ENCODE results near the gene CHRNE.
"Not testable (repeated sequence)": the region's sequence is repeated elsewhere in the genome, so short reads cannot be mapped to it uniquely, and the experiment has no call there.

CHRNE gene

GRCh38 chr17:4887581-4887980 is 15.3 kb downstream of the CHRNE start:
- DNase-seq (ENCODE audit: low read depth): no peak

GRCh38 chr17:4886830-4887229 is 16.1 kb downstream of the CHRNE start:
- no peak for DNase-seq (ENCODE audit: low read depth)

GRCh38 chr17:4884489-4884888 is 18.4 kb downstream of the CHRNE start:
- no peak for DNase-seq (ENCODE audit: low read depth)

GRCh38 chr17:4881761-4882555 is 20.9 kb downstream of the CHRNE start:
- DNase-seq (ENCODE audit: low read depth): no peak

GRCh38 chr17:4880857-4881256 is 22.0 kb downstream of the CHRNE start:
- DNase-seq (ENCODE audit: low read depth): no peak

- DNase-seq (ENCODE audit: low read depth): no peak
Measured at GRCh38 chr17:4879601-4880000, 23.3 kb downstream of the CHRNE start.

- no peak for DNase-seq (ENCODE audit: low read depth)
Measured at GRCh38 chr17:4877089-4877488, 25.8 kb downstream of the CHRNE start.

GRCh38 chr17:4872786-4873185 is 30.1 kb downstream of the CHRNE start:
- DNase-seq (ENCODE audit: low read depth): no peak

- DNase-seq (ENCODE audit: low read depth): no peak
Measured at GRCh38 chr17:4870855-4871254, 32.0 kb downstream of the CHRNE start.

GRCh38 chr17:4869058-4869998 is 33.6 kb downstream of the CHRNE start:
- DNase-seq (ENCODE audit: low read depth): not testable (repeated sequence)

- not testable (repeated sequence) for DNase-seq (ENCODE audit: low read depth)
Measured at GRCh38 chr17:4867535-4867934, 35.4 kb downstream of the CHRNE start.

GRCh38 chr17:4863321-4863720 is 39.6 kb downstream of the CHRNE start:
- DNase-seq (ENCODE audit: low read depth): no peak

- DNase-seq (ENCODE audit: low read depth): no peak
Measured at GRCh38 chr17:4862720-4863119, 40.2 kb downstream of the CHRNE start.

GRCh38 chr17:4861052-4861451 is 41.8 kb downstream of the CHRNE start:
- no peak for DNase-seq (ENCODE audit: low read depth)

- DNase-seq (ENCODE audit: low read depth): no peak
Measured at GRCh38 chr17:4860651-4861050, 42.2 kb downstream of the CHRNE start.

- no peak for DNase-seq (ENCODE audit: low read depth)
Measured at GRCh38 chr17:4859816-4860625, 42.9 kb downstream of the CHRNE start.

GRCh38 chr17:4858882-4859260 is 44.0 kb downstream of the CHRNE start:
- DNase-seq (ENCODE audit: low read depth): no peak

- no peak for DNase-seq (ENCODE audit: low read depth)
Measured at GRCh38 chr17:4858068-4858881, 44.6 kb downstream of the CHRNE start.

- not testable (repeated sequence) for DNase-seq (ENCODE audit: low read depth)
Measured at GRCh38 chr17:4857347-4857746, 45.6 kb downstream of the CHRNE start.

- no peak for DNase-seq (ENCODE audit: low read depth)
Measured at GRCh38 chr17:4856937-4857314, 46.0 kb downstream of the CHRNE start.

GRCh38 chr17:4856271-4856936 is 46.5 kb downstream of the CHRNE start:
- no peak for DNase-seq (ENCODE audit: low read depth)
